SIG-M5 (cell line): ENCODE results near the gene SULT1A2.
"Not testable (repeated sequence)": the region's sequence is repeated elsewhere in the genome, so short reads cannot be mapped to it uniquely, and the experiment has no call there.

Experiments
- DNase-seq: peaks from one replicate; lab custom pipeline; 2025; lab: John Stamatoyannopoulos, UW

SULT1A2 gene

GRCh38 chr16:28591355-28591754 is 5.5 kb downstream of the SULT1A2 start:
- no peak for DNase-seq

GRCh38 chr16:28590384-28591340 is 6.2 kb downstream of the SULT1A2 start:
- no peak for DNase-seq

- no peak for DNase-seq
Observed at GRCh38 chr16:28589930-28590329, 6.9 kb downstream of the SULT1A2 start.

- DNase-seq: no peak
Observed at GRCh38 chr16:28589069-28589468, 7.8 kb downstream of the SULT1A2 start.

- no peak for DNase-seq
Observed at GRCh38 chr16:28587386-28587785, 9.5 kb downstream of the SULT1A2 start.

GRCh38 chr16:28586466-28586865 is 10.4 kb downstream of the SULT1A2 start:
- DNase-seq: no peak

GRCh38 chr16:28585674-28586073 is 11.2 kb downstream of the SULT1A2 start:
- DNase-seq: no peak

GRCh38 chr16:28580726-28581315 is 16.0 kb downstream of the SULT1A2 start:
- no peak for DNase-seq

GRCh38 chr16:28575446-28576109 is 21.3 kb downstream of the SULT1A2 start:
- DNase-seq: no peak

- DNase-seq: no peak
Observed at GRCh38 chr16:28574925-28575324, 21.9 kb downstream of the SULT1A2 start.

- DNase-seq: no peak
Observed at GRCh38 chr16:28573738-28574718, 22.8 kb downstream of the SULT1A2 start.

GRCh38 chr16:28572696-28573510 is 23.9 kb downstream of the SULT1A2 start:
- DNase-seq: no peak

GRCh38 chr16:28569968-28570752 is 26.7 kb downstream of the SULT1A2 start:
- DNase-seq: no peak

GRCh38 chr16:28569021-28569420 is 27.8 kb downstream of the SULT1A2 start:
- DNase-seq: no peak

- DNase-seq: no peak
Observed at GRCh38 chr16:28567292-28567691, 29.6 kb downstream of the SULT1A2 start.

GRCh38 chr16:28566233-28566925 is 30.5 kb downstream of the SULT1A2 start:
- not testable (repeated sequence) for DNase-seq

GRCh38 chr16:28563218-28563617 is 33.6 kb downstream of the SULT1A2 start:
- DNase-seq: no peak

GRCh38 chr16:28562199-28562598 is 34.7 kb downstream of the SULT1A2 start:
- DNase-seq: no peak

- DNase-seq: no peak
Observed at GRCh38 chr16:28561557-28562187, 35.2 kb downstream of the SULT1A2 start.
